ENCODE results near the gene SDK2. TPM values are rescaled to one million over a fixed set of nuclear protein-coding genes. Genes with fewer than 3 reads are reported as not detected.

SDK2 gene
- polyA plus RNA-seq, 3 donors = 0.01 TPM; not detected in 2

DNA sequence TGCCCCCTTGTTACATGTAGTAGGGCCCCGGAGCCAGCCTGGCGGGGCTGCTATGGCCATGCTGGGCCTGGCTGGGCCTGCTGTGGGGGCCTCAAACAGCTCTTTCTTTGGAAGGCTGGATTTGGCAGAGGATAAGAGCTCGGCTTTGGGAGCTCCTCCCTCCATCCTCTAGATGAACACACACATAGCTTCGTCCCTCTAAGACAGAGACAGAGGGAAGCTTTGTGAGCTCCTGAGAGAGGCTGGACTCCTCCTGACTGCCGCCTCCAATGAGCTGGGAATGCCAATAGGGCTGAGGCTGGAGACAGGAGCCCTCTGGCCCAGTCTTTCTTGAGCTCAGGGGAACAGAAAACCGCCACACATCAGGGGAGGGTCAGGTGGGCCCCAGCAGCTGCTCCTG, 295.1 kb downstream of the SDK2 start:
- Histone ChIP-seq H3K9ac (ENCODE audit: insufficient read depth, low read length, poor library complexity, severe bottlenecking) (no peak overlapping the region), H3K27me3 (ENCODE audit: control insufficient read depth in 2 of 2, insufficient read depth in 2 of 2, low read length in 2 of 2) (no peaks in the 10 kb centered on the region), H3K9me3 (replicated peaks in 1 of 2; ENCODE audit: control insufficient read depth in 1 of 2, insufficient read depth in 1 of 2, low read length in 2 of 2) (no peaks in the 10 kb centered on the region), H3K79me2 (ENCODE audit: insufficient read depth, low read length) (no peaks in the 10 kb centered on the region), H3K36me3 (replicated peaks in 1 of 2; ENCODE audit: control insufficient read depth in 1 of 2, insufficient read depth in 2 of 2, low read length in 2 of 2) (no peaks in the 10 kb centered on the region), H3K27ac (ENCODE audit: low read depth in 1 of 2, low read length in 2 of 2) (no peak overlapping the region), H3K4me1 (ENCODE audit: control insufficient read depth in 1 of 2, insufficient read depth in 2 of 2, low read length in 2 of 2) (no peaks in the 10 kb centered on the region), H3K4me2 (replicated peaks; ENCODE audit: extremely low read depth, low read length, poor library complexity, severe bottlenecking) (no peak overlapping the region), H2AFZ (ENCODE audit: insufficient read depth, low read depth, low read length, poor library complexity, severe bottlenecking) (no peak overlapping the region), H3K4me3 (replicated peaks in 1 of 3; ENCODE audit: low read depth in 2 of 3, low read length in 3 of 3) (no peak overlapping the region), H4K20me1 (ENCODE audit: insufficient read depth, low read length) (no peaks in the 10 kb centered on the region)
- TF ChIP-seq, protein P1, sequence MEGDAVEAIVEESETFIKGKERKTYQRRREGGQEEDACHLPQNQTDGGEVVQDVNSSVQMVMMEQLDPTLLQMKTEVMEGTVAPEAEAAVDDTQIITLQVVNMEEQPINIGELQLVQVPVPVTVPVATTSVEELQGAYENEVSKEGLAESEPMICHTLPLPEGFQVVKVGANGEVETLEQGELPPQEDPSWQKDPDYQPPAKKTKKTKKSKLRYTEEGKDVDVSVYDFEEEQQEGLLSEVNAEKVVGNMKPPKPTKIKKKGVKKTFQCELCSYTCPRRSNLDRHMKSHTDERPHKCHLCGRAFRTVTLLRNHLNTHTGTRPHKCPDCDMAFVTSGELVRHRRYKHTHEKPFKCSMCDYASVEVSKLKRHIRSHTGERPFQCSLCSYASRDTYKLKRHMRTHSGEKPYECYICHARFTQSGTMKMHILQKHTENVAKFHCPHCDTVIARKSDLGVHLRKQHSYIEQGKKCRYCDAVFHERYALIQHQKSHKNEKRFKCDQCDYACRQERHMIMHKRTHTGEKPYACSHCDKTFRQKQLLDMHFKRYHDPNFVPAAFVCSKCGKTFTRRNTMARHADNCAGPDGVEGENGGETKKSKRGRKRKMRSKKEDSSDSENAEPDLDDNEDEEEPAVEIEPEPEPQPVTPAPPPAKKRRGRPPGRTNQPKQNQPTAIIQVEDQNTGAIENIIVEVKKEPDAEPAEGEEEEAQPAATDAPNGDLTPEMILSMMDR (IDR thresholded peaks at IDR 0.05) = no peak
- 88% methylated on average over 3 of the region's 6 CpGs for WGBS (ENCODE audit: insufficient coverage)
- Mint-ChIP-seq H3K9me3 (peaks cover 0 to 3% (median 0%) of the 10 kb centered on the region in 7 donors), H3K4me3 (no peak overlapping the region), H3K27me3 (ENCODE audit: low read depth in 3 of 3) (peaks cover 0 to 3% (median 2%) of the 10 kb centered on the region in 3 donors), H3K27ac (peak overlapping the region in 2 of 7 donors; percentile 38 to 60), H3K4me1 (no peaks in the 10 kb centered on the region), H3K36me3 (no peaks in the 10 kb centered on the region)
- intact Hi-C loops (cut with micrococcal nuclease) = no loop called here
- no peak for DNase-seq

DNA sequence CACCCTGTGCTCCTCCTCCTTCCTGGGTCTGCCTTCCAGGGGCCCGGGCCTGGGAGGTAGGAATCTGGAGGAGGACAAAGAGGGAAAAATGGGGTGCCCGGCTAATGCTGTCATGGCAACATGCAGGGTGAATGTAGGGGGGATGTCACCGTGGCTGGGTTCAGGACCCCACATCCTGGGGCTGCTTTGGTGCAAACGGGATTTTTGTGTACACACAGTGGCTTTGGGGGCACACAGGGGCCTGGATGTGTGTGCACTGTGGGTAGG, 295.5 kb downstream of the SDK2 start:
- Histone ChIP-seq H3K4me2 (replicated peaks; ENCODE audit: extremely low read depth, low read length, poor library complexity, severe bottlenecking) (no peak overlapping the region), H3K4me3 (replicated peaks in 1 of 3; ENCODE audit: low read depth in 2 of 3, low read length in 3 of 3) (no peak overlapping the region), H3K79me2 (ENCODE audit: insufficient read depth, low read length) (no peaks in the 10 kb centered on the region), H3K36me3 (replicated peaks in 1 of 2; ENCODE audit: control insufficient read depth in 1 of 2, insufficient read depth in 2 of 2, low read length in 2 of 2) (no peaks in the 10 kb centered on the region), H3K27ac (ENCODE audit: low read depth in 1 of 2, low read length in 2 of 2) (no peak overlapping the region), H3K4me1 (ENCODE audit: control insufficient read depth in 1 of 2, insufficient read depth in 2 of 2, low read length in 2 of 2) (no peaks in the 10 kb centered on the region), H4K20me1 (ENCODE audit: insufficient read depth, low read length) (no peaks in the 10 kb centered on the region), H2AFZ (ENCODE audit: insufficient read depth, low read depth, low read length, poor library complexity, severe bottlenecking) (no peak overlapping the region), H3K27me3 (ENCODE audit: control insufficient read depth in 2 of 2, insufficient read depth in 2 of 2, low read length in 2 of 2) (no peaks in the 10 kb centered on the region), H3K9ac (ENCODE audit: insufficient read depth, low read length, poor library complexity, severe bottlenecking) (no peak overlapping the region), H3K9me3 (replicated peaks in 1 of 2; ENCODE audit: control insufficient read depth in 1 of 2, insufficient read depth in 1 of 2, low read length in 2 of 2) (no peaks in the 10 kb centered on the region)
- H3K27me3 Mint-ChIP-seq (ENCODE audit: low read depth in 3 of 3) = peaks cover 0 to 3% (median 2%) of the 10 kb centered on the region in 3 donors
- H3K4me3 Mint-ChIP-seq = no peak overlapping the region
- 57% methylated on average over 3 of the region's 4 CpGs for WGBS (ENCODE audit: insufficient coverage)
- intact Hi-C loops (cut with micrococcal nuclease) = no loop called here
- no peaks in the 10 kb centered on the region for H3K36me3 Mint-ChIP-seq
- no peak for DNase-seq
- no peaks in the 10 kb centered on the region for H3K4me1 Mint-ChIP-seq
- H3K27ac Mint-ChIP-seq = no peak overlapping the region
- TF ChIP-seq, protein P1 (IDR thresholded peaks at IDR 0.05) = no peak
- H3K9me3 Mint-ChIP-seq = peaks cover 0 to 3% (median 0%) of the 10 kb centered on the region in 7 donors
